ENCODE data around the gene MORC1.

The MORC1 gene

DNA sequence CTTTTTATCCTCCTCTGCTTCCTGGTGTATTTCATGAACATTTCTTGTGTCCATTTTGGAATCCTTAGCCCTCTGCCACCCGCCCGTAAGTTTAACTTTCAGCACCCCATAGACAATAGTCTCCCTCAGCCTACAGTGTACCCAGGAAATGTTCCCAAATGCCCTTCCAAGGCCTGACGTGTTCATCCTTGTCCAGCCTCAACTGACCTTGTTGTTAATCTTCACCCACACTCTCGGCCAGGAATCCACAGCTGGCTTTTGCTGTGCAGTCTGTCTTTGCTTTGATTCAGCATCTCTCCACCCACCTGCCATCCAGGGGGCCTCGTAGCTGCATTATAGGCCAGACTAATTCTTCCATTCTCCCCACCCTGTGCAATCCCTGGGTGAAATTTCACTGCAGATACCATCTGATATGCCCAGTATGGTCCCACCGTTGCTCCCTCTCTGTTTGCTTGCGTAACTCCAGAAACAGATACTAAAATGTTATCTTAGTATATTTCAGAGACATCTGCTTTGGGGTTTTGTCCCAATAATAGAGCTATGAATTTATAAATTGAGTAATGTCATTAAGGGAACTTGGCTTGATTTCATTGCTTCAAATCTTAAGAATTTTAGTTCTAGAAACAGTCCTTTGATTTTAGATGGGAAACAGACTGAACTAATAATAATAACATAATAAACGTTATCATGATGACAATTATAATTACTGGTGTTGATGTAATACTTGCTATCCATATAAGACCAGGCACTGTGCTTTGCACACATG, 180.8 kb downstream of the MORC1 start:
- DNase-seq: no peak

DNA sequence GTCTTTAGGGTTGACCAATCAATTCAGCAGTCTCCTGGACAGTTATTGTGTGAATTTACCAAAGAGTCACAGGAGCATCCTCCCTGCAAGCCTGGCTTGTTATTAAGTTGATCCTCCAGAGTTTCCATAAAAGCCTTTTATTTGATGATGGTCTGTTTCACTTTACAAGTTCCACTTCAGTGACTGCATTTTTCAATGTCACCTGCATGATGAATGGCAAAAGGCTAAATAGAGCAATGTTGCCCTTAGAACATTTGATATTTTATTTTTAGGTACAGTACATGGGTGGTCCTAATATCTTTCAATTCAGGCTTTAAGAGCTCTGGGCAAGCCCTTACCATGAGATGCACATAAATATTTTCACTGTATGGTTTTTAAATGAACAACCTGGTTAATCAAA, 186.9 kb downstream of the MORC1 start:
- no peak for DNase-seq

DNA sequence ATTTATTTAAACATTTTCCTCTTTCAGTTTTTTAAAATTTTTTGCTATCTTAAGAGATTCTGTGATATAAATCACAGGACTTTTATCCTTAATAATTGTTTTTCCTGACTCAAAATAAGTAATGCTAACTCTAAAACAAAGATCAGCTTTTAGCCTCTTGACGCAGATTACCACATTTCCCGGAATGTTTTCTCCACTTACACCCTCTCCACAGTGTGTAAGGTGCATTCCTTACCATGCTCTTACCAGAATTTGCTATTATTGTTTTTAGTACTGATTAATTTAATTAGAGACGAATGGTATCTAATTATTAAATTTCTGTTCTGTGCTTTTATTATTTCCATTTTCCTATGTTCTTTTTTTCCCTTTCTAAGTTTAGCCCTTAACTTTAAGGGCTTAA, 199.1 kb downstream of the MORC1 start:
- no peak for DNase-seq

DNA sequence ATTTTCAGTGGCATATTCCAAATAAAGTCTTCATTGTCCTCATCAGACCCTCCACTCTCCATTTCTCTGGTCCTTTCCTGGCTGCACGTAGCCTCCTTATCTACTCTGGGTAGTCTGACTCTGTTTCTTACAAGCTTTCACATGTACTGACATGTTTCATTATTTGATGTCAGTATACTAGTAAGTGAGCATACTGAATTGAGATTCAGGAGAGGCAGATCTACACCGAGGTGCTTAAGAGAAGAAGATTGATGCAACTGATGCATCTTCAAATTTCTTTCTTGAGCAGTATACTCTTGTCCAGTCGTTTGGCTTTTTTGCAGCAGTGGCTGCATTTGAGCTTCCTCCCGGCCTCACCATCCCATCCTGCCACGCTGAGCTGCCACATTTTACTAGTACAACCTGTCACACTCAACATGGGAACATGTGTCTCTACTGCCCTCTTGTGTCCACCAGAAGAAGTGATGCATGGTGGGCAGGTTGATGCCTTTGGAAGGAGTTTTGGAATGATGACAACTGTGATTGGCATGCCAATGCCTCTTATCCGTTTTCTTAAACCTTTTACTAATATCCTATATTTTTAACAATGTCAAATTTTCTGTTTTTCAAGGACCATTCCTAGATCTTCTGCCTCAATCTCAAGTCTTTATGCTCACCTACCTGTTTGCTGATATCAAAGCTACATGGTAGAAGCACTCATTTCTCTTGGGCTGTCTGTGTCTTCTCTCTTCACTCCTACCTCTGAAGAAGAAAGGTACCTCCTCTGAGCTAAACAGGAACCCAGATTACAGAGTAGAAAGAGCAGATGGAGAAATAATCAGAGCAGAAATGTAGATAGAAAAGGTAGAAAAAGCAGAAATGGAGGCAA, 202.9 kb downstream of the MORC1 start:
- DNase-seq: peak; percentile 27

DNA sequence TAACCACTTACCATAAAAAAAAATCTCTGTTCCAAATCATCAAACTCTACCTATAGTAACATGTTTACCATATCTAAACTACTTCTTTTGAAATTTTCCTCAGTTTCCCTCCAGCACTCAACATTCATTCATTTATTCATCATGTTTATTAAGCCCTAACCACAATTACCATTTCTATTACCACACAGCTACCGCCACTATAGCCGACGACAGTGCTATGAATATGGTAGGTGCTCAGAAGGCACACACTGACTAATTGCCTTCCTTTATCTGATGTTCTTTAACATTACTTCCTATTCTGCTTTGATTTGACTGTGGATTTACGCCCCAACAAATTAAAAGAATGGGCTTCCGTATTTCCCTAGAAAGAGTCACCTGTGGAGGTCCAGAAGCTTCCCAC, 208.1 kb downstream of the MORC1 start:
- DNase-seq: no peak

All from KG1 (cell line).